ENCODE results near the gene RALGPS1.

GRCh38 chr9:127258606-127259471 lies 344.3 kb downstream of the RALGPS1 start:
- TF ChIP-seq CTCF (IDR thresholded peaks at IDR 0.05; ENCODE audit: low read depth, low read length) = no peak
- TF ChIP-seq EZH2phosphoT487 (IDR thresholded peaks at IDR 0.05; ENCODE audit: low read depth) = no peak

Measured in OCI-LY3 (cell line).